Measurements from ENCODE around the gene ST8SIA4. TPM values are rescaled to one million over a fixed set of nuclear protein-coding genes. Genes with fewer than 3 reads are reported as not detected.
A peak's percentile ranks its signal among the peaks of the same experiment; 100 is the strongest.

ST8SIA4 gene
- total and polyA plus RNA-seq, 10 of the 15 experiments (the other 5 are each of a cell fraction or from before 2014, with no cell fraction given), result 4.4 to 30.9 (median 19.5) TPM

DNA sequence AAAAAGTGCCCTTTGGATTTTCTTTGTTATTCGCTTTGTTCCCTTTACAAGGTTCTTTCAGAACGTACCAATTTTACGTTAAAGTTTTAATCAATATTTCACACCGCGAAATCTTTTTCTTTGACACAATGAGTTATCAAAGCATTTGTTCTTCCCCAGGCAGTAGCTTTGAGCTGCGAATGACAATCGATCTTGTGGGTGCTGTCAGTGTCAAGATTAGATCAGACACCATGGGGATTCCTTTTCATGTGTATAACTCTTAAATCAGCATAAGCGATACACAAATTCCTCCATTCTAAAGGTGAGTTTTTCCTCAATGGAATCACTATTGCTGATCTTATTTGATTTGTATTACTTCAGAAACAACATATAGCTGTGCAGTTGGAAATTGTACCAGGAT, 145.5 kb downstream of the ST8SIA4 start (continued):
- TF ChIP-seq CHD4 (IDR thresholded peaks at IDR 0.05), result no peak
- TF ChIP-seq MTA2 (IDR thresholded peaks at IDR 0.05; ENCODE audit: low read depth), result no peak
- no peak for TF ChIP-seq BACH1 (IDR thresholded peaks at IDR 0.05; ENCODE audit: borderline replicate concordance)
- TF ChIP-seq EGR1 (IDR thresholded peaks at IDR 0.05; ENCODE audit: borderline replicate concordance in 1 of 2, low read depth in 2 of 2, low read length in 2 of 2), result no peak

MicroRNAs encoded within 50 kb of the gene (microRNA counts, 767-probe panel; counts per million panel counts)
- 516 counts per million, percentile 8 among the panel's probes with 10 or more counts for microRNA hsa-miR-548p

Small RNA genes within 50 kb of the gene (microRNA-seq; reads per million reads assigned to microRNA genes)
- gene MIR548P, result not detected

Small RNA genes within 50 kb of the gene (small RNA-seq; reads per million reads assigned to genes)
- 0.12 reads per million for gene MIR548P

Data from GM12878 (cell line).